OCI-LY1 (cell line): ENCODE data around the gene STXBP2.

ENCODE experiments used
- H2AFZ ChIP-seq: fragments of 200-600 bp; sonication (generic), shearing (Covaris generic); 2 replicates; pipeline ENCODE4 v1.6.0; 2014; ENCODE audit warnings: antibody characterized with exemption, mild to moderate bottlenecking, low read length
- H3F3A ChIP-seq: fragments of 200-600 bp; sonication (generic), shearing (Covaris generic); 2 replicates; pipeline ENCODE4 v1.6.0; 2014; ENCODE audit warnings: mild to moderate bottlenecking, antibody characterized with exemption, low read length, moderate library complexity; ENCODE audit not compliant: insufficient read depth
- H3K27ac ChIP-seq: fragments of 200-600 bp; sonication (generic); 2 replicates; pipeline ENCODE4 v1.5.1; 2014; ENCODE audit warnings: low read length, mixed run types, mild to moderate bottlenecking, low read depth; ENCODE audit not compliant: poor library complexity, severe bottlenecking
- H3K27me3 ChIP-seq: fragments of 200-600 bp; sonication (generic); 2 replicates; pipeline ENCODE4 v1.6.0; 2014; ENCODE audit warnings: antibody characterized with exemption, mild to moderate bottlenecking, low read length, moderate library complexity; ENCODE audit not compliant: insufficient read depth
- H3K36me3 ChIP-seq: fragments of 200-600 bp; sonication (generic); 2 replicates; pipeline ENCODE4 v1.6.1; 2014; ENCODE audit warnings: mild to moderate bottlenecking, antibody characterized with exemption, low read length, moderate library complexity, mixed read lengths; ENCODE audit not compliant: insufficient read depth
- H3K4me1 ChIP-seq: fragments of 200-600 bp; sonication (generic); 2 replicates; pipeline ENCODE4 v1.5.1; 2014; ENCODE audit warnings: mild to moderate bottlenecking, low read length, moderate library complexity; ENCODE audit not compliant: insufficient read depth, severe bottlenecking
- H3K4me2 ChIP-seq: fragments of 200-600 bp; sonication (generic), shearing (Covaris generic); 2 replicates; pipeline ENCODE4 v1.6.1; 2014; ENCODE audit warnings: low read length
- H3K4me3 ChIP-seq: fragments of 200-600 bp; sonication (generic); 2 replicates; pipeline ENCODE4 v1.5.1; 2014; ENCODE audit warnings: low read length, low read depth, mild to moderate bottlenecking, mixed read lengths; ENCODE audit not compliant: poor library complexity, severe bottlenecking
- H3K79me2 ChIP-seq: fragments of 200-600 bp; shearing (Covaris generic); 2 replicates; pipeline ENCODE4 v1.6.1; 2016; ENCODE audit warnings: mixed run types, low read length, mixed read lengths; ENCODE audit not compliant: insufficient read depth
- H3K9ac ChIP-seq: fragments of 200-600 bp; sonication (generic), shearing (Covaris generic); 2 replicates; pipeline ENCODE4 v1.6.1; 2014; ENCODE audit warnings: mild to moderate bottlenecking, low read length, mixed read lengths
- H3K9me2 ChIP-seq: fragments of 200-600 bp; sonication (generic), shearing (Covaris generic); 2 replicates; pipeline ENCODE4 v1.6.1; 2014; ENCODE audit warnings: low read depth, mild to moderate bottlenecking, low read length, mixed read lengths
- H3K9me3 ChIP-seq: fragments of 200-600 bp; shearing (Covaris generic); 2 replicates; pipeline ENCODE4 v1.6.1; 2014; ENCODE audit warnings: low read length, mixed read lengths
- H4K20me1 ChIP-seq: fragments of 200-600 bp; sonication (generic), shearing (Covaris generic); 2 replicates; pipeline ENCODE4 v1.6.0; 2016; ENCODE audit warnings: mild to moderate bottlenecking, low read length; ENCODE audit not compliant: insufficient read depth
- EZH2 ChIP-seq: fragments of 200-600 bp; sonication (generic), shearing (Covaris generic); IDR thresholded peaks from 2 replicates; pipeline ENCODE4 v1.8.0; 2017; ENCODE audit warnings: borderline replicate concordance, mixed run types, mild to moderate bottlenecking, antibody characterized with exemption, low read length, moderate library complexity, mixed read lengths
- TF ChIP-seq, protein P1 (sequence below): fragments of 200-600 bp; sonication (generic), shearing (Covaris generic); IDR thresholded peaks from 2 replicates; pipeline ENCODE4 v1.5.1; 2017; ENCODE audit warnings: mild to moderate bottlenecking, antibody characterized with exemption, low read length, moderate library complexity, mixed read lengths

STXBP2 gene

DNA sequence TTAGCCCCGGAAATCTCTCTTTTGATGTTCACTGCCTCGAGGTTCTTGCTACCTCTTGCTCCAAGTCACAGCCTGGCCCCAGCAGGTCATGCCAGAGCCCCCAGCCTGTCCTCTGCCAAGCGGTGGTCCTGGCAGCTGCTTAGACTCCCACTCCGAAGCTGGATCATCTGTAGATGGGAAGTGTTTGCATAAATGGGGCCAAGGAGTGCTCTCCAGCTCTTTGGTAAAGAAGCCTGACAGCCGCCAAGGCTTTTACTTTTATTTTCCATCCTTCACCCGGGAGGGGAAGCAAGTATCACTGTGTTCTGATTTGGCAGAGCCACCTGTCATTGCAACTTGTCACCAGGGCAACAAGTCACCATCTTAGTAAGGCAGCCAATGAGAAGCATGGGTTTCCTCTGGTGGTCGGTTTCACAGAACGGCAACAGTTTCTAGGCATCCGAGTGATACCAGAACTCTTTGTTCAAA is 21.3 kb downstream of the STXBP2 start:
- Histone ChIP-seq H3K9me3 (no peaks in the 10 kb centered on the region), H3K27ac (no peak overlapping the region), H4K20me1 (no peaks in the 10 kb centered on the region), H3K4me3 (peak overlapping the region; percentile 33), H3F3A (no peaks in the 10 kb centered on the region), H3K4me1 (peaks cover 8% of the 10 kb centered on the region), H3K4me2 (peak overlapping the region; percentile 53), H3K27me3 (no peaks in the 10 kb centered on the region; the same call in 1 of the 2 replicates), H3K9me2 (no peaks in the 10 kb centered on the region), H3K79me2 (no peaks in the 10 kb centered on the region), H3K36me3 (no peaks in the 10 kb centered on the region), H2AFZ (no peak overlapping the region), H3K9ac (no peak overlapping the region; the same call in 1 of the 2 replicates)
- TF ChIP-seq, protein P1, sequence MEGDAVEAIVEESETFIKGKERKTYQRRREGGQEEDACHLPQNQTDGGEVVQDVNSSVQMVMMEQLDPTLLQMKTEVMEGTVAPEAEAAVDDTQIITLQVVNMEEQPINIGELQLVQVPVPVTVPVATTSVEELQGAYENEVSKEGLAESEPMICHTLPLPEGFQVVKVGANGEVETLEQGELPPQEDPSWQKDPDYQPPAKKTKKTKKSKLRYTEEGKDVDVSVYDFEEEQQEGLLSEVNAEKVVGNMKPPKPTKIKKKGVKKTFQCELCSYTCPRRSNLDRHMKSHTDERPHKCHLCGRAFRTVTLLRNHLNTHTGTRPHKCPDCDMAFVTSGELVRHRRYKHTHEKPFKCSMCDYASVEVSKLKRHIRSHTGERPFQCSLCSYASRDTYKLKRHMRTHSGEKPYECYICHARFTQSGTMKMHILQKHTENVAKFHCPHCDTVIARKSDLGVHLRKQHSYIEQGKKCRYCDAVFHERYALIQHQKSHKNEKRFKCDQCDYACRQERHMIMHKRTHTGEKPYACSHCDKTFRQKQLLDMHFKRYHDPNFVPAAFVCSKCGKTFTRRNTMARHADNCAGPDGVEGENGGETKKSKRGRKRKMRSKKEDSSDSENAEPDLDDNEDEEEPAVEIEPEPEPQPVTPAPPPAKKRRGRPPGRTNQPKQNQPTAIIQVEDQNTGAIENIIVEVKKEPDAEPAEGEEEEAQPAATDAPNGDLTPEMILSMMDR: no peak
- no peak for TF ChIP-seq EZH2

DNA sequence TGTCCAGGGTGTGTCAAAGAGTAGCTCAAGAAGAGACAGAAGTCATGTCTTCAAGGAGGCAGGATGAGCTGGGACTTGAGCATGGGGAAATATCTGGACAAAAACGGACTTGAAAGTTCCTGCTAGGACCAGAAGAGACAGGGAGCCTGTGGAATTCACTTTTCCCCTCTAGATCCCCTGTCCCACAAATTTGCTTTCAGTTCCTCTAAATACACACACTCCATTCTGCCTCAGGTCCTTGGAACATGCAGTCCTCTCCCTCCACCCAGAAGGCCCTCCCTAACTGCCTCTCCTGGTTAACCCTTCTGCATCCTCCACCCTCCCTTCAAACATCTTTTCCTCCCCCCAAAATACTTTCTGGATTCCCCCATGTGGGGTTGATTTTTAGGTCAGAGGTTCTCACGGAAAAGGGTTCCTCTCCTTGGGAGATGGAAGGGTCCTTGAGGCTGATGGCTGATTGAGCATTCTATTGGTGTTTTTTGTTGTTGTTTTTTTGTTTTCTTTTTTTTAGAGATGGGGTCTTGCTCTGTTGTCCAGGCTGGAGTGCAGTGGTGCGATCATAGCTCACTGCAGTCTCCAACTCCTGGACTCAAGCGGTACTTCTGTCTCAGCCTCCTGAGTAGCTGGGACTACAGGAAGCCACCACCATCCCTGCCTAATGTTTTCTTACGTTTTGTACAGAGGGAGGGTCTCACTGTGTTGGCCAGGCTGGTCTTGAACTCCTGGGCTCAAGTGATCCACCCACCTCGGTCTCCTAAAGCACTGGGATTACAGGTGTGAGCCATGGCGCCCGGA is 25.0 kb downstream of the STXBP2 start:
- TF ChIP-seq, protein P1: no peak
- no peak for TF ChIP-seq EZH2
- H3K9me2 ChIP-seq: no peaks in the 10 kb centered on the region
- no peaks in the 10 kb centered on the region for H3K9me3 ChIP-seq
- H3K4me2 ChIP-seq: no peak overlapping the region
- peaks cover 8% of the 10 kb centered on the region for H3K4me1 ChIP-seq
- H3K9ac ChIP-seq: no peak overlapping the region
- no peak overlapping the region for H2AFZ ChIP-seq
- no peaks in the 10 kb centered on the region for H4K20me1 ChIP-seq
- H3K27me3 ChIP-seq: no peaks in the 10 kb centered on the region; the same call in 1 of the 2 replicates
- H3F3A ChIP-seq: no peaks in the 10 kb centered on the region
- no peaks in the 10 kb centered on the region for H3K36me3 ChIP-seq
- H3K27ac ChIP-seq: no peak overlapping the region
- H3K79me2 ChIP-seq: no peaks in the 10 kb centered on the region
- no peak overlapping the region for H3K4me3 ChIP-seq

DNA sequence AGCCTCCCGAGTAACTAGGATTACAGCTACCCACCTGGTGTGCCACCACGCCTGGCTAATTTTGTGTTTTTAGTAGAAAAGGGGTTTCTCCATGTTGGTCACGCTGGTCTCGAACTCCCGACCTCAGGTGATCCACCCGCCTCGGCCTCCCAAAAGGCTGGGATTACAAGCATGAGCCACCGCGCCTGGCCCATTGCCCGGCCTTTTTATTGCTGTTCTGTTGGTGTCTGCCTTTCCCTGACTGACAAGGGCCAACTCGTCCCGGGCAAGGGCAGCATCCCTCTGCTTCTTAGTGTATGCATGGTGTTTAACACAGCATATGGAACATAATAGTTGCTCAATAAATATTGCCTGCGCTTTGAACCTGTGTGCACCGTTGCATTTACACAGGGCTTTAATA is 25.7 kb downstream of the STXBP2 start:
- Histone ChIP-seq H3K4me2 (no peak overlapping the region), H3K27me3 (no peaks in the 10 kb centered on the region; the same call in 1 of the 2 replicates), H3K27ac (no peak overlapping the region), H4K20me1 (no peaks in the 10 kb centered on the region), H3F3A (no peaks in the 10 kb centered on the region), H3K9me2 (no peaks in the 10 kb centered on the region), H3K4me1 (peaks cover 8% of the 10 kb centered on the region), H3K9me3 (no peaks in the 10 kb centered on the region), H3K36me3 (no peaks in the 10 kb centered on the region), H3K4me3 (no peak overlapping the region), H2AFZ (no peak overlapping the region), H3K79me2 (no peaks in the 10 kb centered on the region), H3K9ac (no peak overlapping the region)
- TF ChIP-seq, protein P1: no peak
- no peak for TF ChIP-seq EZH2
